GF-D8 (cell line): ENCODE data around the gene CST5.
"Not testable (repeated sequence)": the region's sequence is repeated elsewhere in the genome, so short reads cannot be mapped to it uniquely, and the experiment has no call there.

Experiments
- DNase-seq: peaks from one replicate; lab custom pipeline; 2025; lab: John Stamatoyannopoulos, UW

The CST5 gene

GRCh38 chr20:23889775-23890187, 10.2 kb upstream of the CST5 start:
- no peak for DNase-seq

- no peak for DNase-seq
Observed at GRCh38 chr20:23887856-23888255, 8.3 kb upstream of the CST5 start.

DNA sequence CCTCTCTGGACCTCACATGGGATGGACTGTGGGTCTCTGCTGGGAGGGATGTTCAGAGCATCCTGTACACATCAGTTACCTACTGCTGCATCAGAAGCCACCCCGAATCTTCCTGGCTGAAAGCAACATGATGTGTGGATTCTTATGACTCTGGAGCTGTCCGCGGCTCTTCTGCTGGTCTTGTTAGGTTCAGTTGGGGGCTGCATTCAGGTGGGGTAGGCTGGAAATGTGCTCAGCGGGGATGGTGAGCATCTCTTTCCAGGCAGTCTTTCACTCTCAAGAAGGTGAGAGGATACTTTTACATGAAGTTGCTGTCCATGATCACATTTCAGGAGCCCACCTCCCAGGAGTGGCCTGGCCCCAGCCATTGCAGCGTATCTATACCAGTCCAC, 5.2 kb upstream of the CST5 start:
- DNase-seq, result no peak

DNA sequence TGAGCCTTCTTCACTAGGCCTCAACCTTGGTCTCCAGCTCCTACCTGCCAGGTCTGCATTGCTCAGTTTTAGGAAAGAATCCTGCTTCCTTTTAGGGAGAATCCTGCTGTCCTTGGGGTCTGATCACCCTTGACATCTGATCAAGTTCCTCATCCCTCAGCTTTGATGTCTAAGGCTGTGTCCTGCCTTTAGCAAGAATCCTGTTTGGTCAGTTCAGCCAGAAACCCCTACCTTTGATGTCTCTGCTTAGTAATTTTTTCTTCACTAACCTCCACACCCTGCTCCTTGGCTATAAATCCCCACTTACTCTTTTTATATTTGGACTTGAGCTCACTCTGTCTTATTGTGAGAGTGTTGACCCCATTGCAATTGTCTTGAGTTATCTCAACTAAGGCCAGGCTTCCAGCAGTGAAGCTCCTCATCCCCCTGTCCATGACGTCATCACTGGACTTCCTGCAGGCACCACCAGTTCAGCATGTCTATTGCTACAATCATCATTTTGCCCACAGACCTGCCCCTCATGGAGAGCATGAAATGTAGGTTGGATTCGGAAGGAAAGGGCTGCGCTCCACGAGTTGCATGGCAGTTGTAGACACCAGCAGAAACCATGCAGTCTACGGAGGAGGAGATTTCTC, 4.7 kb upstream of the CST5 start:
- no peak for DNase-seq

DNA sequence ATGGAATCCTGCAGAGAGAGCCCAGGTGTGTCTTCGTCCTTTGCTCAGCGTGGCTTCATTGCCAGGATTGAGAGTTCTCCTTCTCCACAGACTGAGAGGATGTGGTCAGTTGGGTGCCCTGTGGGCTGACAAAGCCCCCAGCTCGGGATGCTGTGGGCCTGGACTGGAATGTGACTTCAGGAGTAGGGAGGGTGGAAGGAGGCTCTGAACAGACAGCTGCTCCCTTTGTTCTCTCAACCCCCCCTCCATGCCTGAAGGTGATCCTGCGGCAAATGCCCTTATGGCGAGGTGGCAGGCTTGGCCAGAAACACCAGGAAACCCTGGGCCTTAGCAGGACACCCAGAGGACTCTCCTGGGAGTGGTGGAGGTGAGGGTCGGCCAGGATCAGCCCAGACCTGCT, 1.8 kb upstream of the CST5 start:
- DNase-seq, result no peak

- DNase-seq, result no peak
Observed at GRCh38 chr20:23880417-23880816, 869 bp upstream of the CST5 start.

- no peak for DNase-seq
Observed at GRCh38 chr20:23879811-23880374, 345 bp upstream of the CST5 start.

DNA sequence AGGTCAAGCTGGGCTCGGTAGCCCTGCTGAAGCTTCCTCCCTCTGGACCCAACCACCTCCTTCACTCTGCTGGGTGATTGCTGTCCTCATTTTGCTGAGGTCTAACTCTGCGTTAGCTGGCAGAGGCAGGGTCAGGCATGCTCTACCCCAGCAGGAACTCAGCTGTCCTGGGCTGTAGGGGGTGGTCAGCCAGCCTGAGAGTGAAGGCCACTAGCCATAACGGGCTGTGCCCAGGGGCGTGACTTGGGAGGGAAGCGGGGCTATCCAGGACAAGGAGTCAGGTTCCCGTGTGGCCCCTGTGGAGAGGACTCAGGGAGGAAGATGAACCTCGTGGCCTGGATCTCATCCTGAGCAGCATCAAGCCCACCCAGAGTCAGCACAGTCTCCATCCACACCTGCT, 761 bp downstream of the CST5 start:
- no peak for DNase-seq

GRCh38 chr20:23878016-23878542, 1.5 kb downstream of the CST5 start:
- not testable (repeated sequence) for DNase-seq

DNA sequence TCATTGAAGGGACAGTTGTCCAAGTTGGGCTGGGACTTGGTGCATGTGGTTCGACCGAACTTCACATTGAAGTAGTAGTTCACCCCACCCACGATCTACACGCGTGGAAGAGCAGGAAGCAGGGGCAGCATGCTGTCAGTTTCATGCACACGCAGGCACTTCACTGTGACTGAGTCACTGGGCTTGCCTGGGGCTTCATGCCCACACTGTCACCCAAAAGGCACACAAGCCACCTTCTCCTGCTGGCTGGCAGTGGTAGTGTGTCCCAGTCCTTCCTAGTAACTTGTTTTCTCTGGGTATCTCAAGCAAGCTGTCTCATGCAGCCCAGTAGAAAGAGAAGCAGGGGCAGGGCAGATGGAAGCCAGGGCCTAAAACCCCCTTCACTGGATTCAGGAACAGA, 2.0 kb downstream of the CST5 start:
- no peak for DNase-seq

- no peak for DNase-seq
Observed at GRCh38 chr20:23875606-23876237, 3.8 kb downstream of the CST5 start.

DNA sequence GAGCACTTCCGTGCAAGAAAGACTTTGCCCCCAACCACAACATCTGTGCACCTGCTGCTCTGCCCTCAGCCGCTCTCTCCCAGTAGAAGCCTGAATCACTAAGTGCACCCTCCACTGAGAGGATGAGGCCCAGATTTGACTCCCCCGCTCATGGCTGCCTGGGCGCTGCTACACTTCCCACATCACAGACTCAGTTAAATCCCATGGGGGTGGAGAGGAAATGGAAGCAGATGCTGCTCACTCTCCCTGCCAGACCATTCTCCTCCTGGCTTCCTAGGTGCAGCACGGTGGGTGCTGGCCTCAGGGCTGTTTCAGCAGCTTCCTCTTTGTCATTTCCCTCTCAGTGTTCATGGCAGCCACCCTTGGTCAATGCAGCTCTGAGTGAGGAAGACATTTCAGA, 4.8 kb downstream of the CST5 start:
- no peak for DNase-seq

DNA sequence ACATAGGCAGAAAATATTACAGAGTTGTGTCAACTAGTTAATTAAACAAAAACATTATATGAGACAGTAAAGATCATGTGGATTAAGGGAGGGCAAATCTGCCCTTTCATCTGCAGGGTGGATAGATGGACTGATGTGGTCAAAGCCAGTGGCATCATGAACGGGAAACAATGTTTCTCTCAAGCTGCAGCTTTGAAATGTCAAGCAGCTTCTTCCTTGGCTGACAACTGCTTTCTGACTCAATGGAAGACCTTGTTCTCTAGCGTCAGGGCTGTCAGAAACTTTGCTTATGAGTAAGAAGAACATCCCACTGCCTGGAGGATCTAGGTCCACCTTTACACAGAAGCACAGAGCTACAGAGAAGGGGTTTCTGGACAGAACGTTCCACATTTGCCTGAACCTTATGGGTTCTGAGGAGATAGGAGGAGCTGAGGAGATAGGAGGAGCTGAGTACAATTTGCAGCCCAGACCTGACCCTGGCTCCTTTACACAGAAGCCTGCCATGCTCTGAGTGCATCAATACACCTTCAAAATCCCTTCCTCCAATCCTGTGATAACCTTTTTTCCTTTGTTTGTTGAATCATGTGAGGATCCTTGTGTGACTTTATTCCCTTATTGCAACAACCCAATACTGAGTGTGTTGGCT, 6.1 kb downstream of the CST5 start:
- DNase-seq, result no peak

GRCh38 chr20:23872065-23872464, 7.5 kb downstream of the CST5 start:
- DNase-seq, result no peak

GRCh38 chr20:23870461-23870860, 9.1 kb downstream of the CST5 start:
- DNase-seq, result no peak

- no peak for DNase-seq
Observed at GRCh38 chr20:23869520-23869919, 10.0 kb downstream of the CST5 start.

DNA sequence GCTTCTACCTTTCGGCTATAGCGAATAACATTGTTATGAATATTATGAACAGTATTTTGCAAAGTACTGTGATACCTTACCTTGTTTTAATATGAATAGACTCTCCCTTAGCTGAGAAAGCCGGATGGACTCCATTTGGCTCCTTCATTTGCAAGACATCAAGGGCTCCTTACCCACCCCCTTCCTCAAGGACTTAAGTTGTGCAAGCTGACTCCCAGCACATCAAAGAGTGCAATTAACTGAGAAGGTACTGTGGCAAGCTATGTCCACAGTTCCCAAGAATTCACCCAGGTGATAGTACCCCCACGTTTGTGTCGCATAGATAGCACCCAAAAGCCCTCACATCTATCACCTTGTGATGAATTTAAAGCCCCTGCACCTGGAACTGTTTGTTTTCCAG, 11.2 kb downstream of the CST5 start:
- no peak for DNase-seq

DNA sequence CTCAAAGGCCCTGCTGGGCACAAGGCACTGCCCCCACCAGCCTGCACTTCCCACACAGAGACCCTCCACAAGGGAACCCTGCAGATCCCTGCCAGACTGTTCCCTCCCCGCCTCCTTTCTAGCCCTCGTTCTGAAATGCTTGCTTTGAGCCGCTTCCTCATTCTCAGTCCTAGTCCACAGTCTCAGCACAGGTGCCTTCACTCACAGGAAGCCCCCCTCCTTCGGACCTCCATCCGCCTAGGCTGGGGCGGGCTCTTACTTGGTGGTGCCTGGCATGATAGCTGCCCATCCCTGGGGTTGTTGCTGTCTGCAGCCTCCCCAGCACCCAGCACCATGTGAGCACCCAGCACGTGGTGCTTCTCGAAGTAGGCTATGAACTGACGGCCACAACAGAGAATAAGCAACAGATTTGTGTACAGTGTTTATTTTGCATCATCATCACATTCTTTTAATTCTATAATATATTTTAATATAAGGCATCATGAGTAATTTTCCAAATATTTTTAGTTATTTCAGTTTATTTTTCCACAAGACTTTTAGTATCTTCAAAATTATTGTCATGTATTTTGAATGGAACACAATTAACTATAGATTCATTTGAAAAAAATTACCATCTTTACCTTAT, 12.3 kb downstream of the CST5 start:
- no peak for DNase-seq

- DNase-seq, result not testable (repeated sequence)
Observed at GRCh38 chr20:23860771-23861170, 18.8 kb downstream of the CST5 start.

DNA sequence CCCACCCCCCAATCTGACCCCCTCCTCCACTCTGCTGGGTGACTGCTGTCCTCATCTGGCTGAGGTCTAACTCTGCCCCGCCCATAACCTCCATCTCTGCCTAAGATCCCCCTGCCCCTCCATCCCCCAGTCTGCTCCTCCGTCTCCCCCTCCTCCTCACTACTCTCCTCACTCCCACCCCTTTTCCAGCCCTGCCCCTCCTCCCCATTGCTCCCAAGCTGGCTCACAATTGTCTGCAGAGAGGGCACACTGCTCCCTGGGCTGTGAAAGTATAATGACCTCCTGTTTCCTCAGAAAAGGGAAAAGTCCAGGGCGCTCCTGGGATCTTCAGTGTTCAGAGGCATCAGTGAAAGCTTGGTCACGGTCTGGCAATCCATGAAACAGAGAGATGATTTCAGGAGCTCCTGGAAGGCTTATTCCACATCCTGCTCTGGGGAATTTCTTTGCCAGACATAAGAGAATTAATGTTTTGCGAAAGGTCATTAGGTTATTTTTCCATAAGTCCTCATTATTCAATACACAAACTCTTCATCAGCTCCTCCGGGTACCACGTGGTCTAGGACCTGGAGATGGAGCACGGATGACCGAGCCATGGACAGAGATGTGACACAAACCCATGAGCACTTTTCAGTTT, 21.5 kb downstream of the CST5 start:
- DNase-seq, result no peak

GRCh38 chr20:23856736-23857135, 22.8 kb downstream of the CST5 start:
- no peak for DNase-seq

- DNase-seq, result no peak
Observed at GRCh38 chr20:23856226-23856625, 23.3 kb downstream of the CST5 start.
